ENCODE results near the gene RPTOR.

RPTOR gene

GRCh38 chr17:80839970-80840369, 295.3 kb downstream of the RPTOR start:
- no peak overlapping the region for H3K4me3 ChIP-seq (ENCODE audit: control insufficient read depth, low read depth, low read length)
- TF ChIP-seq CTCF (IDR thresholded peaks at IDR 0.05; ENCODE audit: control insufficient read depth, insufficient read depth, low read depth, low read length, missing control alignments) = no peak
- no peak for DNase-seq (ENCODE audit: low read depth)

- no peak overlapping the region for H3K4me3 ChIP-seq (ENCODE audit: control insufficient read depth, low read depth, low read length)
- no peak for DNase-seq (ENCODE audit: low read depth)
- no peak for TF ChIP-seq CTCF (IDR thresholded peaks at IDR 0.05; ENCODE audit: control insufficient read depth, insufficient read depth, low read depth, low read length, missing control alignments)
Measured at GRCh38 chr17:80842456-80843013, 297.9 kb downstream of the RPTOR start.

DNA sequence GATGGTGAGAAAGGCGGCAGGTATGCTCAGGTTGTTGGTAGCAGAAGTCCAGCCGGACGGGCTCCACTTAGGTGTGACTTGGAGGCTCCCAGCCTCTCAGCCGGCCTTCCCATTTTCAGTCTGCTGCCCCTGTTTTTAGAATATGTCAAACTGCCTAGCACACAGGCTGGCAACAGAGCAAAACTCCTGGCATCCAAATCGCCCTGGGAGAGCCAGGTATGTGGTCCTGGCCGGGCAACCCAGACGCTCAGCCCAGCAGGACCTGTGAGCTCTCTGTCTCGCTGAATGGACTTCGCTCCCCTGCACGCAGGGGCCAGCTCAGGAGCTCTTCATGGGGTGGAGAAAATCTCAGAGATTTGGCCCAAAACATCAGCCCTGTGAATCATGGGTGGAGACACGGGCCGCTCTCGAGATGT, 299.1 kb downstream of the RPTOR start:
- no peak overlapping the region for H3K4me3 ChIP-seq (ENCODE audit: control insufficient read depth, low read depth, low read length)
- TF ChIP-seq CTCF (IDR thresholded peaks at IDR 0.05; ENCODE audit: control insufficient read depth, insufficient read depth, low read depth, low read length, missing control alignments) = no peak
- DNase-seq (ENCODE audit: low read depth) = no peak

- DNase-seq (ENCODE audit: low read depth) = no peak
- TF ChIP-seq CTCF (IDR thresholded peaks at IDR 0.05; ENCODE audit: control insufficient read depth, insufficient read depth, low read depth, low read length, missing control alignments) = no peak
Measured at GRCh38 chr17:80844418-80844990, 299.9 kb downstream of the RPTOR start.

GRCh38 chr17:80845069-80845862, 300.6 kb downstream of the RPTOR start:
- DNase-seq (ENCODE audit: low read depth) = no peak
- H3K4me3 ChIP-seq (ENCODE audit: control insufficient read depth, low read depth, low read length) = no peak overlapping the region
- TF ChIP-seq CTCF (IDR thresholded peaks at IDR 0.05; ENCODE audit: control insufficient read depth, insufficient read depth, low read depth, low read length, missing control alignments) = no peak

More at GRCh38 chr17:80844418-80844990, 299.9 kb downstream of the RPTOR start:
- H3K4me3 ChIP-seq (ENCODE audit: control insufficient read depth, low read depth, low read length) = no peak overlapping the region

DNA sequence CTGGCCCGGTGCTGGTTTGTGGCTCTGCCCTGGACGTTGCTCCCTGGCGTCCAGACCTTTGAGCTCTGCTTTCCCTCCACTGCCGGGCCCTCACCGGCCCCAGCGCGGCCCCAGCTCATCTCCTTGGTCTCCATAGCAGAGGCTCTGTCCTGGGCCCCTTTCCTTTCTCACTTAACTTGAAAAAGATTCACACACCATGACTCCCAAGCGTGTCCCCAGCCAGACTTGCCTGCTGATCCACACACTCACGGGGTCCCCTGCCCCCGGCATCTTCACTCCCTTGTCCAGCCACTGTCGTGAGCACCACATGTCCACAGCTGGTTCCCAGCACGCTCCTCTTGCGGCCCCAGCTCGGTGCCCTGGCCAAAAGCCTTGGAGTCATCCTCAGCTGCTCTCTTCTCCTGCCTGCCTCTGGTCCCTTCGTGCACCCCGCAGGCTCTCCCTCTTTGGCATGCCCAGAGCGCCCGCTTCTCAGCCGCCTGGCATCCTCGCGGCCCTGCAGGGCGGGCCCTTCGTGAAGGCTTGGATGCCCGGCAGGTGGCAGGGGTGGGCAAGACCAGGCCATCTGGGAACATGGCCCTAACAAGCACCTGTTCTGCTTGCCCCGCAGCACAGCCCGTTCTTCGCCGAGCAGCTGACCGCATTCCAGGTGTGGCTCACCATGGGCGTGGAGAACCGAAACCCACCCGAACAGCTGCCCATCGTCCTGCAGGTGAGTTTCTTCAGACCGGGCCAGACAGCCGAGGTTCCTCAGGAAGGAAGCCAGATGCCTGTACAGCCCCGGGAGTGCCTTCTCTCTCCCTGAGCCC, 301.4 kb downstream of the RPTOR start:
- no peak for TF ChIP-seq CTCF (IDR thresholded peaks at IDR 0.05; ENCODE audit: control insufficient read depth, insufficient read depth, low read depth, low read length, missing control alignments)
- no peak for DNase-seq (ENCODE audit: low read depth)
- H3K4me3 ChIP-seq (ENCODE audit: control insufficient read depth, low read depth, low read length) = no peak overlapping the region
